Hippocampal formation (tissue), 2 donors: ENCODE data around the gene ZNF512B.
A peak's percentile ranks its signal among the peaks of the same experiment; 100 is the strongest.
"Not testable (repeated sequence)": the region's sequence is repeated elsewhere in the genome, so short reads cannot be mapped to it uniquely, and the experiment has no call there.

ENCODE experiments used
- DNase-seq, 2 donors: peaks; one replicate each; lab custom pipeline; 2025; lab: John Stamatoyannopoulos, UW

ZNF512B gene

DNA sequence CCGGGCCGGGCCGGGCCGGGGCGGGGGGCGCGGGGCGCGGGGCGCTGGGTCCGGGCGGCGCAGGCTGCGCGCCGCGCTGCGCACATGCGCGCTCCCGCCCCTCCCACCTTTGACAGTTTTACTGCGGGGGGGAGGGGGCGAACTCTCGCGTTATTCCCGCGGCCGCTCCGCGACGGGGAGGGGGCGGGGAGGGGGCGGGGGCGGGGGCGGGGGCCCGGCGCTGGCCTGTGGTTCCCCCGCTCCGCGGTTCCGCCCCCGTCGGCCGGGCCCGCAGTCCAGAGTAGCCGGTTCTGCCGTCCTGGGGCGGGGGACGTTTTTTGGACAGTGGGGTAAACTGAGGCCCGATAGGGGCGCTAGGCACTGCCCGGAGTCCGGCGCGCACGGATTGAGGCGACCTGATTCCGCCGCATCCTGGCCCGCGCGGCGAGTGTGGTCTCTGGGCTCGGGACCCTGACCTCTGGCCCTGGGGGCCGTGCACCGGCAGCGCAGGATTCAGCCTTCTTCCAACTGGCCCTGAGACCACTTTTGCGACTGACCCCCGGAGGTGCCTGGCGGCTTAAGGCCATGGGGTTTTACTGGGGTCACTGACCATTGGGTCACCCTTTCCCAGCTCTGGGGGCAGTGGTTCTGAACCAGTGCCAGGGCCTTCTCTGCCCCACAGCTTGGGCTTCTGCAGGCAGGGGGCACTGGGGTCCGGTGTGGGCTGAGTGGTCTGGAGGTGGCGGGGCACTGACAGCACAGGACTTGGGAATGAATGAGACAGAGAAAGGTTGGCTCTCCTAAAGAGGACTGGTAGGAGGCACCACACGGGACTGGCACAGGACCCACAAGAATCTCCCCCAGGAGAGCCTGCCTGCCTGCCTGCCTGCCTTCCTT is at the start of gene ZNF512B:
Gene ZNF512B, minus strand, starts transcription at position 93 of the 876 bp plus-strand sequence. CDS start 1,980 bp downstream, outside the sequence.
- peak in 1 of 2 donors; percentile 26 for DNase-seq

DNA sequence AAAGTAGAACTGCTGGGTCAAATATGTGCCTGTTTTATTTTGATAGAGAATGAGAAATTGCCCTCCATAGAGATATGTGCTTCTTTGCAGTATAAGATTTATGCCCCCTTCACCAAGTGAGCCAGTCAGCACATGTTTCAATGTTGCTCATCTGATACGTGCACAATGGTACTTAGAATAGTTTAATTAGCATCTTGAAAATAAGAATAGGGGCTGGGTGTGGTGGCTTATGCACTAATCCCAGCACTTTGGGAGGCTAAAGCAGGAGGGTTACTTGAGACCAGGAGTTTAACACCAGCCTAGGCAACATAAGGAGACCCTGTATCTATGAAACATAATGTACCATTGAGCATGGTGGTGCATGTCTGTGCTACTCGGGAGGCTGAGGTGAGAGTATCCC is 45.9 kb upstream of the ZNF512B start:
- DNase-seq: no peak

GRCh38 chr20:64012385-64013154 is 42.8 kb upstream of the ZNF512B start:
- DNase-seq: not testable (repeated sequence)

DNA sequence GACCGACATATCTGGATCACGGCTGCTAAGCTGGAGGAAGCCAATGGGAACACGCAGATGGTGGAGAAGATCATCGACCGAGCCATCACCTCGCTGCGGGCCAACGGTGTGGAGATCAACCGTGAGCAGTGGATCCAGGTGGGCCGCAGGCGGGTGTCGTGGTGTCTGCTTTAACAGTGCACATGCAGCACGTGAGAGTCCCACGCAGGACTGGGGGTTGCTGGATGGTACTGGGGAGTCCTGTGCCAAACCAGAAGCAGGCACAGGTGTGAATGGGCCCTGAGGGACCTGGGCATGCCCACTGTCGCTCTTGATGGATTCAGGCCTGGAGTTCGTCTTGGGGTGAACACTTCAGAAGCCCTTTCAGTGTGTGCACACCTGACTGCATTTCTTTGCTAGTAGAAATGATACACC is 41.6 kb upstream of the ZNF512B start:
- no peak for DNase-seq

DNA sequence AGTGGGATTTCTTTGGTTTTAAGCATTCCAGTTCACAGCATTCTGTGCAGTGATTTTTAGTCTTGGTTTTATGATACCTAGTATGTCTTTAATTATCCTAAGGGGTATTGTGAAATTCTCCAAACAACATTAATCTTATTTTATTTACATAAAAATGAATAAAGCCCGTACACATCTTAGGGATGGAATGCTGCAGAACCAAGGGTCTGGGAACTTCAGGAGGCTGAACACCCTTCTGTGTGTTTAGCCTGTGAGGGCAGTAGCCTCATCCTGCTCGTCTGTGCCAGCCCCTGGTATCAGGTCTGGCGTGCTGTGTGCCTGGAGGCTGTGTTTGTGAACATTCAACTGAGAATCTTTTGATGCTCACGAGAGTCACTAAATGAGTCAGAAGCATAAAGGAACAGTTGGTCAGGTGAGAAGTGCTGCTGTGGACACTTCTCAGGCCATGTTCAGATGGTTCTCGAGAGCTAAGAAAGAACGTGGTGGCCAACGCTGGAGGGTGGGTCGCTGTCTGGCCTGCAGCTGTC is 41.0 kb upstream of the ZNF512B start:
- DNase-seq: no peak

GRCh38 chr20:64009811-64010387 is 40.2 kb upstream of the ZNF512B start:
- no peak for DNase-seq

GRCh38 chr20:64006902-64007301 is 37.2 kb upstream of the ZNF512B start:
- DNase-seq: no peak

- DNase-seq: no peak
These were observed 36.8 kb upstream of the ZNF512B start for GRCh38 chr20:64006490-64006889.

DNA sequence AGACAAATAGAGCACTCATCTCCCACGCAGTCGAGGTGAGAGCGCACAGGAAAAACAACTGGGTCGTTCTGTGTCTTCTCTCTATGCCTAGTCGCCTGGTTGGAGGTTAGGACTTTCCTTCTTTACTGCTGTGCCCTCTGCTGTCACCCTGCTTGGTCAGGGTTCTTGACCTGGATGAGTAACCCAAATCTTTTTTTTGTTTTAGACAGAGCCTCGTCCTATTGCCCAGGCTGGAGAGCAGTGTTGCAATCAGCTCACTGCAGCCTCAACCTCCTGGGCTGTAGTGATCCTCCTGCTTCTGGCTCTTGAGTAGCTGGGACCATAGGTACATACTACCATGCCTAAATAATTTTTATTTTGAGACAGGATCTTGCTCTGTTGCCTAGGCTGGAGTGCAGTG is 35.7 kb upstream of the ZNF512B start:
- no peak for DNase-seq

- no peak for DNase-seq
These were observed 34.4 kb upstream of the ZNF512B start for GRCh38 chr20:64003960-64004725.

DNA sequence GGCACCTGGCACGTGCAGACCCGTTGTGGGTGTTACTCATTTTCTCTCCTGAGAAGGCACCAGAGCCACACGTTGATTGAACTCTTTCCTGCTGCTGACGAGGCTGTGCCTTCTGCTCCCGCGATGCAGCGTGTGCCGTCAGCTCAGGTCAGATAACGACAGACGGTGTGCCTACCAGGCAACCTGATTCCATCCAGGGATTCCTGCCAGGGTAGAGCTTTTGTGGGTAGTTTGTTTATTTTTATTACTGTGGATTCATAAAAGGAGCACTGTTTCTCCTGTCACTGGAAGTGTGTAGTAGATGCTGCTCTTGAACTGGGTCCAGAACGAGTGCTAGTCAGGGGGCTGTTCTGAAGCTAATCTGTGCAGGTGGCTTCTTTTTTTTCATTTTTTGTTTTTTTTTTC is 31.9 kb upstream of the ZNF512B start:
- peak in 1 of 2 donors; percentile 9 for DNase-seq

DNA sequence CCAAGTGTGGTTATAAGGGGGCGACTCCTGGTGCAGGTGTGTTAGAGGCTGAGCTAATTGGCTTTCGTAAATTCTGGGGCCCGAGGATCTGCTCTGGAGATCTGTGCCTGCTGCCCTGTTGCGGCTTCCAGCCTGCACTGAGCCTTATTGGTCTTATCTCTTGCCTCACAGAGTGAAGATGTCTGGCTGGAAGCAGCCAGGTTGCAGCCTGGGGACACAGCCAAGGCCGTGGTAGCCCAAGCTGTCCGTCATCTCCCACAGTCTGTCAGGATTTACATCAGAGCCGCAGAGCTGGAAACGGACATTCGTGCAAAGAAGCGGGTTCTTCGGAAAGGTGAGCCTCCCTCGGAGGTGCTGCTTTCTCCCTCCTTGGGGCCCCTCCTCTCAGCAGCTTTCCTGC is 31.2 kb upstream of the ZNF512B start:
- DNase-seq: no peak

DNA sequence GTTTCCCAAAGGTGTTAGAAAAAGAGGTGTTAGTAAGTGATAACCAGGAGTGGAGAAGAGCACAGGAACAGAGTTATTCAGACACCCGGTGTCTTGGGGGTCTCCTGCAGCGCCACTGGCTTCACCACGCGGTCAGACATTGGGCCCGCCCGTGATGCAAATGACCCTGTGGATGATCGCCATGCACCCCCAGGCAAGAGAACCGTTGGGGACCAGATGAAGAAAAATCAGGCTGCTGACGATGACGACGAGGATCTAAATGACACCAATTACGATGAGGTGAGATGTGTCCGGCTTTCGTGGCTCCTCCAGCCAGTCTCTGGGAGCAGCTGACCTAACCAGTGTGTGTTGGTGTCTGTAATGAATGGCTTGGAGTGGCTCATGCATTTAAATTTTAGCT is 13.2 kb upstream of the ZNF512B start:
- DNase-seq: no peak

- DNase-seq: peak; percentile 88 to 90
These were observed 11.3 kb upstream of the ZNF512B start, which contains the start of gene PRPF6 for GRCh38 chr20:63980806-63981728. Gene PRPF6, plus strand, starts transcription at chr20:63981132. Its CDS starts 114 bp downstream, at chr20:63981246.

GRCh38 chr20:63980317-63980805 is 10.6 kb upstream of the ZNF512B start:
- no peak for DNase-seq

GRCh38 chr20:63979557-63980316 is 10.0 kb upstream of the ZNF512B start, which contains the start of gene SAMD10:
Gene SAMD10, minus strand, starts transcription at chr20:63979642. Its CDS starts 175 bp downstream, at chr20:63979467.
- peak in 1 of 2 donors; percentile 19 for DNase-seq

GRCh38 chr20:63979229-63979556 is 9.5 kb upstream of the ZNF512B start:
- DNase-seq: no peak

- no peak for DNase-seq
These were observed 8.8 kb upstream of the ZNF512B start for GRCh38 chr20:63978319-63979228.
